ENCODE measurements around the gene KLC1. TPM values are rescaled to one million over a fixed set of nuclear protein-coding genes. Genes with fewer than 3 reads are reported as not detected.
A peak's percentile ranks its signal among the peaks of the same experiment; 100 is the strongest.

KLC1 gene
- total and polyA plus RNA-seq, 11 donors: 127 to 241 (median 158) TPM

DNA sequence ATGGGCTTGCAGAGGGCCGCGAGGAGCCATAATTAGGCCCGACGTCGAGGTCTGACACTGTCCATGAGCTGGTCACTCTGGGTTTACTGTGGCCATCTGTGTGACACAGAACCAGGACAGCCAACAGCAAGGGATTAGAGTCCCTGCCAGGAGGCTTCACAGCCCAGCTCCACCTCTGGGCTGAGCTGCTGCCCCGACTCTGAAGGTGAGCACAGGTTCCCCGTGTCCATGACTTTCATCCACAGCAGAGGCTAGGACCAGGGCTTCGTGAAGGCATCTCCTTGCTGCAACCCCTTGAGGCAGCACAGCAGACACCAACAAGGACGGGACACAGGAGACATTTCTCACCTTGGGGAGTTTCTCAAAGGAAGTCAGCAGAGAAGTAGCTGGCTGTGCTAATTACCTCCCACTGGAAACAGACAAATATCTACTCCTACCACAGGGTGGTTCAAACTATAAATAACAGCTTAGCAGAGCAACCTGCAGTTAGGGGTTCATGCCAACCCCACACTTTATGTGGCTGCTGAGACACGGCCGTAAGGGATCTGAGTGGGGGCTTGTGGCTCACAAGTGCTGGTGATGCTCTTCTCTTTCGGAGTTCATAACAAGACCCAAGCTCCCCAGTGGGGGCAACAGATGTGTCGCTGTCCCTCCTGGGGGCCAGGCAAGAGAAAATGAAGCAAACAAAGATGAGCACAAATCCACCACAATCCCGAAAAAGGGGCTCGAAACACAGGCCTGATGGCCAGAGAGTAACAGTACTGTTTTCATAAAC is 115.8 kb downstream of the KLC1 start:
- DNase-seq: peak in 1 of 5 donors; percentile 3
- TF ChIP-seq POLR2A (IDR thresholded peaks at IDR 0.05): no peak
- TF ChIP-seq, protein P1, sequence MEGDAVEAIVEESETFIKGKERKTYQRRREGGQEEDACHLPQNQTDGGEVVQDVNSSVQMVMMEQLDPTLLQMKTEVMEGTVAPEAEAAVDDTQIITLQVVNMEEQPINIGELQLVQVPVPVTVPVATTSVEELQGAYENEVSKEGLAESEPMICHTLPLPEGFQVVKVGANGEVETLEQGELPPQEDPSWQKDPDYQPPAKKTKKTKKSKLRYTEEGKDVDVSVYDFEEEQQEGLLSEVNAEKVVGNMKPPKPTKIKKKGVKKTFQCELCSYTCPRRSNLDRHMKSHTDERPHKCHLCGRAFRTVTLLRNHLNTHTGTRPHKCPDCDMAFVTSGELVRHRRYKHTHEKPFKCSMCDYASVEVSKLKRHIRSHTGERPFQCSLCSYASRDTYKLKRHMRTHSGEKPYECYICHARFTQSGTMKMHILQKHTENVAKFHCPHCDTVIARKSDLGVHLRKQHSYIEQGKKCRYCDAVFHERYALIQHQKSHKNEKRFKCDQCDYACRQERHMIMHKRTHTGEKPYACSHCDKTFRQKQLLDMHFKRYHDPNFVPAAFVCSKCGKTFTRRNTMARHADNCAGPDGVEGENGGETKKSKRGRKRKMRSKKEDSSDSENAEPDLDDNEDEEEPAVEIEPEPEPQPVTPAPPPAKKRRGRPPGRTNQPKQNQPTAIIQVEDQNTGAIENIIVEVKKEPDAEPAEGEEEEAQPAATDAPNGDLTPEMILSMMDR (IDR thresholded peaks at IDR 0.05): no peak
- intact Hi-C loops (cut with DNase I): loop anchor here in 1 of 10 donors (10.0 kb wide), 1 partner anchor 170 kb away; no protein-coding TSS in a partner anchor
- Histone ChIP-seq H3K9me3 (no peaks in the 10 kb centered on the region), H3K4me3 (no peak overlapping the region), H3K4me1 (peaks cover 0 to 13% (median 0%) of the 10 kb centered on the region in 12 donors), H3K27ac (no peak overlapping the region), H3K27me3 (no peaks in the 10 kb centered on the region), H3K36me3 (peaks cover 0 to 99% (median 82%) of the 10 kb centered on the region in 9 donors)
- 71 to 82% (median 80%) methylated on average over 15 of the region's 15 CpGs for WGBS, 4 donors
- ATAC-seq: no peak

DNA sequence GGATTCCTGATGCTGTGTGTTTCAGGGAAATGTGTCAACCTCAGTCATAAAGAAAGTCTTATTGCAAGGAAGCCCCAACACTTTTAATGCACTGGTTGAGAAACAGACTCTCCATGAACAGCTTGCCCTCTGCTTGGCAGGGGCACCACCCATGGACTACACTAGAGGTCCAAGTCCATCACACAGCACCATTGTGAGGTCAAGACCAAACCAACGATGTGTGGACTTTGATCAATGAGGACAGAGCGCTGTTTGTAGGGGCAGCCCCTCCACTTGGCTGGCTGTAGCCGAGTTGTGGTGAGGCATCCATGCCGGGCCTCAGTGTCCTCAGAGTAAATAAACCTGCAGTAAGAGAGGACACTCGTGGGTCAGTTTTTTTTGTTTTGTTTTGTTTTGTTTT is 116.4 kb downstream of the KLC1 start:
- peaks cover 0 to 13% (median 0%) of the 10 kb centered on the region in 12 donors for H3K4me1 ChIP-seq
- TF ChIP-seq, protein P1 (IDR thresholded peaks at IDR 0.05): no peak
- no peak for TF ChIP-seq POLR2A (IDR thresholded peaks at IDR 0.05)
- no peak overlapping the region for H3K4me3 ChIP-seq
- peaks cover 0 to 99% (median 80%) of the 10 kb centered on the region in 9 donors for H3K36me3 ChIP-seq
- H3K27ac ChIP-seq: no peak overlapping the region
- H3K27me3 ChIP-seq: no peaks in the 10 kb centered on the region
- ATAC-seq (no peak), DNase-seq (no peak)
- intact Hi-C loops (cut with DNase I): loop anchor here in 1 of 10 donors (10.0 kb wide), 1 partner anchor 169 kb away; no protein-coding TSS in a partner anchor
- H3K9me3 ChIP-seq: no peaks in the 10 kb centered on the region
- 78 to 87% (median 84%) methylated on average over 5 of the region's 5 CpGs for WGBS, 4 donors

DNA sequence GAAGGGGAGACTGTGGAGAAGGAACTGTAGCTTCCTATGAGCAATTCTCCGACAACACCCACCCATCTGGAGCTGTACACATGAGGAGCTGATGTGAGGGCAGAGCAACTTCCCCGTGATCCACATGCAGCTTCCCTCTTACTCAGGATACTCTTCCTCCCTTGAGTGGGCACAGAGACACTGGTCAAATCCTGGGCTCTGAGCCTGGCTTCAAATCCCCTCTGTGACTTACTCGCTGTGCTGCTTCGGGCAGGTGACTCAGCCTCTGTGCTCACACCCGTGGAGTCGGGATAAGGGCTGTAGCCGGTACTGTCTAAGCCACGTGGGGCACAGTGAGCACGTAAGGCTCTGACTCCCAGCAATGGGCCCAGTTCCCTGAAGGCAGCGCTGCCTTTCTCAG is 117.7 kb downstream of the KLC1 start:
- Histone ChIP-seq H3K4me1 (peaks cover 0 to 5% (median 0%) of the 10 kb centered on the region in 12 donors), H3K27ac (no peak overlapping the region), H3K36me3 (peaks cover 0 to 99% (median 71%) of the 10 kb centered on the region in 9 donors), H3K27me3 (no peaks in the 10 kb centered on the region), H3K9me3 (no peaks in the 10 kb centered on the region), H3K4me3 (no peak overlapping the region)
- TF ChIP-seq POLR2A (IDR thresholded peaks at IDR 0.05): no peak
- TF ChIP-seq, protein P1 (IDR thresholded peaks at IDR 0.05): no peak
- DNase-seq: no peak
- intact Hi-C loops (cut with DNase I): loop anchor here in 1 of 10 donors (10.0 kb wide), 1 partner anchor 168 kb away; no protein-coding TSS in a partner anchor
- 89 to 92% (median 90%) methylated on average over 9 to 10 of the region's 10 CpGs for WGBS, 4 donors
- ATAC-seq: peak in 2 of 4 donors; percentile 17 to 29

DNA sequence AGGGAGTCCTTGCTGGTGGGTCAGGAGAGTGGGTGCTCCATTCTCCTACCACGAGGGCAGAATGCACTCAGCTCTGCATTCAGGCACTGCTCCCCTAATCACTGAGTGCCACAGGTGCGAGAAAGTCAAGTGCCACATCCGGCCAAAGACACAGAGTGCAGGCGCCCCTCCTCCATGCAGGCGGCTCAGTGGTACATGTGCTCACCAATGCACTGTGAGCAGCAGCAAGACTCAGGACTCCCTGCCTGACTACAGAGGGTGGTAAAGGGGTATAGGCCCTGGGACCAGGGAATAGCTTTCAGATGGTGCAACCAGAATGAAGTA is 119.5 kb downstream of the KLC1 start:
- intact Hi-C loops (cut with DNase I): loop anchor here in 1 of 10 donors (10.0 kb wide), 1 partner anchor 166 kb away; no protein-coding TSS in a partner anchor
- ATAC-seq (peak in 1 of 4 donors; percentile 20), DNase-seq (no peak)
- Histone ChIP-seq H3K36me3 (peaks cover 0 to 100% (median 78%) of the 10 kb centered on the region in 9 donors), H3K9me3 (no peaks in the 10 kb centered on the region), H3K4me3 (no peak overlapping the region), H3K4me1 (peaks cover 0 to 6% (median 0%) of the 10 kb centered on the region in 12 donors), H3K27ac (no peak overlapping the region), H3K27me3 (no peaks in the 10 kb centered on the region)
- no peak for TF ChIP-seq POLR2A (IDR thresholded peaks at IDR 0.05)
- TF ChIP-seq, protein P1 (IDR thresholded peaks at IDR 0.05): no peak
- WGBS, 4 donors: 49 to 78% (median 67%) methylated on average over 5 of the region's 5 CpGs

Measured in heart left ventricle (tissue), 16 donors.